Measurements from ENCODE around the gene SLC37A1. TPM values are rescaled to one million over a fixed set of nuclear protein-coding genes. Genes with fewer than 3 reads are reported as not detected.
A peak's percentile ranks its signal among the peaks of the same experiment; 100 is the strongest.

SLC37A1 gene
- total and polyA plus RNA-seq, 9 of the 15 experiments (the other 6 are each of a cell fraction or from before 2014, with no cell fraction given), result 0.06 to 3.4 (median 0.40) TPM

GRCh38 chr21:42595283-42596187, 81.9 kb downstream of the SLC37A1 start:
- in situ Hi-C loops (cut with MboI), result loop anchor here (10.0 kb wide), 1 partner anchor 219 kb away; no protein-coding TSS in a partner anchor
- Histone ChIP-seq H3K4me1 (replicated peaks in 1 of 2; ENCODE audit: control insufficient read depth in 2 of 2, insufficient read depth in 2 of 2, low read length in 2 of 2) (peaks cover 0 to 8% of the 10 kb centered on the region in 2 experiments; a peak in 1 of 5 replicates), H3K27ac (ENCODE audit: extremely low read depth, low read depth, low read length) (no peak overlapping the region), H3K27me3 (ENCODE audit: control insufficient read depth in 2 of 2, insufficient read depth in 2 of 2, low read length in 2 of 2) (peaks cover 61 to 79% of the 10 kb centered on the region in 2 experiments), H3K79me2 (ENCODE audit: control insufficient read depth, insufficient read depth, low read length) (no peaks in the 10 kb centered on the region), H3K36me3 (ENCODE audit: control insufficient read depth, insufficient read depth, low read length) (no peaks in the 10 kb centered on the region), H2AFZ (ENCODE audit: low read depth, low read length) (no peak overlapping the region), H3K9me3 (replicated peaks; ENCODE audit: control insufficient read depth, insufficient read depth, low read depth, low read length) (no peaks in the 10 kb centered on the region; the same call in 1 of the 2 replicates), H4K20me1 (replicated peaks; ENCODE audit: control insufficient read depth, insufficient read depth, low read length) (no peaks in the 10 kb centered on the region; the same call in 1 of the 2 replicates), H3K9me1 (ENCODE audit: control insufficient read depth, insufficient read depth, low read length) (peaks cover 3% of the 10 kb centered on the region), H3K9ac (ENCODE audit: insufficient read depth in 1 of 2, low read depth in 2 of 2, low read length in 2 of 2) (peak overlapping the region in 1 of 2 experiments; percentile 39; a peak in 1 of 4 replicates), H3K4me2 (ENCODE audit: insufficient read depth, low read length) (no peak overlapping the region), H3K4me3 (no peak overlapping the region)
- POLR2A ChIA-PET, result interaction anchor here (0.6 to 1.0 kb wide), 3 partner anchors 9 to 335 kb away, joined by 3 to 6 read pairs (median 3); no protein-coding TSS in a partner anchor
- ATAC-seq, result no peak
- DNase-seq (ENCODE audit: extremely low read depth in 1 of 4, low spot score in 3 of 4), result no peak
- no TSS peak for BruUV-seq (replicated peaks)
- CTCF ChIA-PET (ENCODE audit: low intra/inter-chr PET ratio), result interaction anchor here (0.6 kb wide), 1 partner anchor 39 kb away, joined by 5 read pairs; no protein-coding TSS in a partner anchor
- FAIRE-seq, result no peak
- intact Hi-C loops (cut with micrococcal nuclease), result no loop called here
- under 1% methylated on average over 25 of the region's 25 CpGs for WGBS (ENCODE audit: insufficient coverage, low coverage, missing lambda C conversion rate)
- TF ChIP-seq DEAF1 (CRISPR knock-in tag; IDR thresholded peaks at IDR 0.05) (no peak), ZNF146 (CRISPR knock-in tag; IDR thresholded peaks at IDR 0.05; ENCODE audit: unreplicated experiment) (no peak), MIER1 (IDR thresholded peaks at IDR 0.05; ENCODE audit: low read depth) (no peak), SAP30 (IDR thresholded peaks at IDR 0.05; ENCODE audit: borderline replicate concordance, insufficient read depth, low read depth, low read length, poor library complexity, severe bottlenecking) (no peak), CHD7 (IDR thresholded peaks at IDR 0.05; ENCODE audit: low read depth, low read length) (no peak)

All from K562 (cell line).